K562 (cell line): Measurements from ENCODE around the gene HMGCL. TPM values are rescaled to one million over a fixed set of nuclear protein-coding genes. Genes with fewer than 3 reads are reported as not detected.

ENCODE experiments used
- BCLAF1 ChIP-seq, 2 experiments: fragments of 450-650 bp in 1 of 2; IDR thresholded peaks; 2 replicates each; pipeline ENCODE4 v1.6.1; 2011 to 2017; ENCODE audit warnings: low read depth in 2 of 2, antibody characterized with exemption in 1 of 2, borderline replicate concordance in 1 of 2, low read length in 1 of 2, mild to moderate bottlenecking in 1 of 2, mixed read lengths in 1 of 2; ENCODE audit not compliant: control insufficient read depth in 1 of 2
- BMI1 ChIP-seq: fragments of 150-350 bp; IDR thresholded peaks from 2 replicates; pipeline ENCODE4 v1.6.1; 2014; ENCODE audit warnings: low read length
- CBFA2T3 ChIP-seq: fragments of 450-650 bp; IDR thresholded peaks from 2 replicates; pipeline ENCODE4 v1.6.1; 2017
- CREM ChIP-seq: IDR thresholded peaks from 2 replicates; pipeline ENCODE4 v1.6.1; 2014; ENCODE audit warnings: antibody characterized with exemption, low read depth
- CXXC5 ChIP-seq: fragments of 250-450 bp; sonication (Bioruptor Pico); IDR thresholded peaks from 2 replicates; pipeline ENCODE4 v1.8.0; 2022; ENCODE audit warnings: inconsistent platforms, mild to moderate bottlenecking, moderate library complexity
- DLX4 ChIP-seq: fragments of 250-450 bp; sonication (Bioruptor Pico); IDR thresholded peaks from 2 replicates; pipeline ENCODE4 v1.6.1; 2021; ENCODE audit warnings: mild to moderate bottlenecking
- ELF1 ChIP-seq: fragments of 200-800 bp; sonication (Bioruptor generic); IDR thresholded peaks from 2 replicates; pipeline ENCODE4 v1.6.1; 2016; ENCODE audit warnings: missing genetic modification characterization, missing compliant biosample characterization
- ETS1 ChIP-seq: conservative IDR thresholded peaks from 2 replicates; pipeline ENCODE4 v1.6.1; 2011; ENCODE audit warnings: low read depth, mild to moderate bottlenecking, low read length; ENCODE audit not compliant: control insufficient read depth
- HMG20A ChIP-seq: fragments of 450-650 bp; formaldehyde crosslinking; conservative IDR thresholded peaks from 2 replicates; pipeline ENCODE4 v1.4.0; 2020; ENCODE audit warnings: mild to moderate bottlenecking, mixed read lengths
- HOXB6 ChIP-seq: fragments of 250-450 bp; sonication (Bioruptor Pico); IDR thresholded peaks from 2 replicates; pipeline ENCODE4 v1.5.1; 2022; ENCODE audit warnings: mild to moderate bottlenecking, borderline replicate concordance
- ID3 ChIP-seq, 2 experiments: fragments of 250-450 bp in 1 of 2; fragments of 450-650 bp in 1 of 2; sonication (Bioruptor Pico) in 1 of 2; IDR thresholded peaks; 2 replicates each; pipeline versions ENCODE4 v1.6.1 to v1.8.0; 2016 to 2021; ENCODE audit warnings: mild to moderate bottlenecking in 2 of 2, moderate library complexity in 2 of 2, missing compliant biosample characterization in 1 of 2, missing genetic modification characterization in 1 of 2
- NFE2L1 ChIP-seq: fragments of 450-650 bp; IDR thresholded peaks from 2 replicates; pipeline ENCODE4 v1.6.1; 2016; ENCODE audit warnings: missing genetic modification characterization, low read depth, mild to moderate bottlenecking, missing compliant biosample characterization, moderate library complexity, borderline replicate concordance
- SREBF2 ChIP-seq: sonication (generic); formaldehyde crosslinking; IDR thresholded peaks from 2 replicates; pipeline ENCODE4 v1.4.0; 2020; ENCODE audit warnings: mild to moderate bottlenecking, missing genetic modification reagents
- STAT5B ChIP-seq: fragments of 250-450 bp; sonication (Bioruptor Pico); IDR thresholded peaks from 2 replicates; pipeline ENCODE4 v1.8.0; 2021; ENCODE audit warnings: mild to moderate bottlenecking, inconsistent platforms
- TARDBP ChIP-seq: fragments of 450-650 bp; IDR thresholded peaks from 2 replicates; pipeline ENCODE4 v1.6.1; 2016
- ZNF354B ChIP-seq: fragments of 250-450 bp; sonication (Bioruptor Pico); IDR thresholded peaks from 2 replicates; pipeline ENCODE4 v1.4.0; 2020
- ZNF41 ChIP-seq: fragments of 250-450 bp; sonication (Bioruptor Pico); conservative IDR thresholded peaks from 2 replicates; pipeline ENCODE4 v1.4.0; 2020; ENCODE audit warnings: mild to moderate bottlenecking
- ZNF561 ChIP-seq: fragments of 450-650 bp; formaldehyde crosslinking; conservative IDR thresholded peaks from 2 replicates; pipeline ENCODE4 v1.4.0; 2020; ENCODE audit warnings: mild to moderate bottlenecking, moderate library complexity
- ZNF589 ChIP-seq: fragments of 200-800 bp; sonication (Bioruptor generic); IDR thresholded peaks from 2 replicates; pipeline ENCODE4 v1.6.1; 2016; ENCODE audit warnings: low read depth, missing genetic modification characterization, missing compliant biosample characterization
- polyA plus RNA-seq, 8 experiments: library from polyadenylated mRNA; depleted of rRNA in 4 of 8; stranded (reverse) in 5 of 8; unstranded in 3 of 8; fragments of >200 nt; fragmentation: Nextera tagmentation in 2 of 8; fragmentation: Illumina TruSeq in 1 of 8; extraction: Ambion mirVana in 2 of 8; extraction: Trizol in 1 of 8; gene quantifications; 2 replicates each; pipeline versions ENCODE4 v1.2.1 to v1.2.3, GENCODE V29; 2011 to 2014; ENCODE audit warnings: inconsistent platforms in 1 of 8, missing spikeins in 1 of 8
- total RNA-seq, 7 experiments: library from RNA; depleted of rRNA in 6 of 7; stranded (reverse); fragments of >200 nt in 6 of 7; fragmentation: Illumina TruSeq in 2 of 7; extraction: Trizol in 2 of 7; gene quantifications; 2 replicates each; pipeline versions ENCODE4 v1.2.1 to v1.2.3, GENCODE V29; 2011 to 2021; ENCODE audit warnings: low replicate concordance in 1 of 7

The HMGCL gene
- total and polyA plus RNA-seq, 9 of the 15 experiments (the other 6 are each of a cell fraction or from before 2014, with no cell fraction given), result 18.0 to 82.2 (median 24.2) TPM

GRCh38 chr1:23867895-23868556 lies 42.8 kb upstream of the HMGCL start, which contains the start of gene FUCA1 (continued):
- TF ChIP-seq ETS1 (no peak; the same call in 1 of the 2 replicates), ID3 (CRISPR knock-in tag; IDR thresholded peaks at IDR 0.05) (no peak), ID3 (tag; IDR thresholded peaks at IDR 0.05) (0 out of 2 replicates have a peak, but pooled peaks have one; percentile 57), TARDBP (no peak), CXXC5 (peak; percentile 66), ZNF41 (CRISPR knock-in tag) (no peak), CBFA2T3 (no peak), ELF1 (tag) (peak; percentile 75), DLX4 (CRISPR knock-in tag) (no peak), NFE2L1 (tag) (no peak), ZNF354B (CRISPR knock-in tag) (no peak), BMI1 (no peak), BCLAF1 (IDR thresholded peaks at IDR 0.05; ENCODE audit: borderline replicate concordance in 1 of 2, control insufficient read depth in 1 of 2, low read depth in 2 of 2, low read length in 1 of 2) (no peak), HMG20A (no peak), ZNF561 (CRISPR knock-in tag) (no peak), HOXB6 (no peak), SREBF2 (no peak), STAT5B (no peak), ZNF589 (CRISPR knock-in tag) (no peak), CREM (peak; percentile 65)
